DND-41 (cell line): ENCODE measurements around the gene PREP.

Experiments
- EZH2 ChIP-seq: IDR thresholded peaks from 3 replicates; pipeline ENCODE4 v1.6.1; 2012; ENCODE audit warnings: borderline replicate concordance, low read depth, mild to moderate bottlenecking, moderate library complexity, low read length, inconsistent platforms; ENCODE audit not compliant: severe bottlenecking
- TF ChIP-seq, protein P1 (sequence below): IDR thresholded peaks from 2 replicates; pipeline ENCODE4 v1.5.1; 2012; ENCODE audit warnings: borderline replicate concordance, low read length, moderate library complexity, mild to moderate bottlenecking; ENCODE audit not compliant: poor library complexity, severe bottlenecking; ENCODE audit errors: extremely low read depth

- TF ChIP-seq, protein P1, sequence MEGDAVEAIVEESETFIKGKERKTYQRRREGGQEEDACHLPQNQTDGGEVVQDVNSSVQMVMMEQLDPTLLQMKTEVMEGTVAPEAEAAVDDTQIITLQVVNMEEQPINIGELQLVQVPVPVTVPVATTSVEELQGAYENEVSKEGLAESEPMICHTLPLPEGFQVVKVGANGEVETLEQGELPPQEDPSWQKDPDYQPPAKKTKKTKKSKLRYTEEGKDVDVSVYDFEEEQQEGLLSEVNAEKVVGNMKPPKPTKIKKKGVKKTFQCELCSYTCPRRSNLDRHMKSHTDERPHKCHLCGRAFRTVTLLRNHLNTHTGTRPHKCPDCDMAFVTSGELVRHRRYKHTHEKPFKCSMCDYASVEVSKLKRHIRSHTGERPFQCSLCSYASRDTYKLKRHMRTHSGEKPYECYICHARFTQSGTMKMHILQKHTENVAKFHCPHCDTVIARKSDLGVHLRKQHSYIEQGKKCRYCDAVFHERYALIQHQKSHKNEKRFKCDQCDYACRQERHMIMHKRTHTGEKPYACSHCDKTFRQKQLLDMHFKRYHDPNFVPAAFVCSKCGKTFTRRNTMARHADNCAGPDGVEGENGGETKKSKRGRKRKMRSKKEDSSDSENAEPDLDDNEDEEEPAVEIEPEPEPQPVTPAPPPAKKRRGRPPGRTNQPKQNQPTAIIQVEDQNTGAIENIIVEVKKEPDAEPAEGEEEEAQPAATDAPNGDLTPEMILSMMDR: no peak
- TF ChIP-seq EZH2: no peak
These were observed 144.1 kb downstream of the PREP start for GRCh38 chr6:105258816-105259215.
